ENCODE data around the gene RNF217.

- TF ChIP-seq ZBTB8A (CRISPR knock-in tag; IDR thresholded peaks at IDR 0.05; ENCODE audit: borderline replicate concordance, low read depth) (no peak), ZNF598 (CRISPR knock-in tag; IDR thresholded peaks at IDR 0.05; ENCODE audit: borderline replicate concordance) (no peak), KLF16 (CRISPR knock-in tag; IDR thresholded peaks at IDR 0.05) (no peak), ZSCAN20 (CRISPR knock-in tag; IDR thresholded peaks at IDR 0.05; ENCODE audit: borderline replicate concordance) (no peak), PHF5A (CRISPR knock-in tag; IDR thresholded peaks at IDR 0.05; ENCODE audit: low read depth, unreplicated experiment) (no peak), RARA (CRISPR knock-in tag; IDR thresholded peaks at IDR 0.05) (no peak)
Observed at GRCh38 chr6:124958149-124958548, 4.1 kb upstream of the RNF217 start.

All from HepG2 (cell line).